HG02642 (cell line): ENCODE results near the gene MVP.
"Not testable (repeated sequence)": the region's sequence is repeated elsewhere in the genome, so short reads cannot be mapped to it uniquely, and the experiment has no call there.

ENCODE experiments used
- ATAC-seq: cut with Tn5 transposase; IDR thresholded peaks from one replicate; pipeline ENCODE4 v1.9.1; 2021; ENCODE audit warnings: mild to moderate bottlenecking; ENCODE audit not compliant: unreplicated experiment, poor library complexity

Gene MVP

GRCh38 chr16:29864205-29864604 is 43.9 kb downstream of the MVP start:
- ATAC-seq: no peak

GRCh38 chr16:29868396-29869009 is 48.2 kb downstream of the MVP start:
- no peak for ATAC-seq

- ATAC-seq: not testable (repeated sequence)
These were observed 48.8 kb downstream of the MVP start for GRCh38 chr16:29869067-29869466.

- no peak for ATAC-seq
These were observed 51.7 kb downstream of the MVP start for GRCh38 chr16:29871822-29872546.

- ATAC-seq: no peak
These were observed 53.1 kb downstream of the MVP start for GRCh38 chr16:29873319-29873718.

- ATAC-seq: no peak
These were observed 54.9 kb downstream of the MVP start for GRCh38 chr16:29875206-29875605.

GRCh38 chr16:29876217-29876593 is 55.9 kb downstream of the MVP start:
- no peak for ATAC-seq

GRCh38 chr16:29876594-29877249 is 56.5 kb downstream of the MVP start:
- ATAC-seq: no peak

GRCh38 chr16:29877266-29877961 is 57.2 kb downstream of the MVP start:
- ATAC-seq: no peak

- ATAC-seq: no peak
These were observed 57.9 kb downstream of the MVP start for GRCh38 chr16:29878172-29878571.

- ATAC-seq: no peak
These were observed 60.8 kb downstream of the MVP start for GRCh38 chr16:29881050-29881449.

- no peak for ATAC-seq
These were observed 63.7 kb downstream of the MVP start for GRCh38 chr16:29883987-29884386.

- ATAC-seq: not testable (repeated sequence)
These were observed 69.1 kb downstream of the MVP start for GRCh38 chr16:29889372-29889771.

GRCh38 chr16:29891525-29892457 is 71.5 kb downstream of the MVP start:
- ATAC-seq: no peak

GRCh38 chr16:29892458-29892813 is 72.2 kb downstream of the MVP start:
- ATAC-seq: no peak

- ATAC-seq: no peak
These were observed 73.3 kb downstream of the MVP start for GRCh38 chr16:29893553-29893952.

- ATAC-seq: no peak
These were observed 74.1 kb downstream of the MVP start for GRCh38 chr16:29894352-29894751.

GRCh38 chr16:29896841-29897240 is 76.6 kb downstream of the MVP start:
- no peak for ATAC-seq

GRCh38 chr16:29897333-29897732 is 77.1 kb downstream of the MVP start:
- ATAC-seq: no peak
